Heart left ventricle (tissue), 13 donors: ENCODE data around the gene SSU72.

ENCODE experiments used
- POLR2A ChIP-seq, 2 donors: fragments of 450-650 bp; IDR thresholded peaks; one replicate each; pipeline ENCODE4 v1.6.1; 2017; ENCODE audit warnings: antibody characterized with exemption in 2 of 2, mild to moderate bottlenecking in 2 of 2, moderate library complexity in 2 of 2
- TF ChIP-seq, protein P1 (sequence below), 12 donors: fragments of 200-600 bp; sonication (generic) in 4 of 12; IDR thresholded peaks; one replicate each; pipeline versions ENCODE4 v1.5.0 to v1.8.0; 2018 to 2022; ENCODE audit warnings: antibody characterized with exemption in 12 of 12, mild to moderate bottlenecking in 5 of 12
- donor health status: ischemic (EF 13 %, LVEDD 7.1; RV severe dilation, severe dysfunction).
- donor health status: DM: no; HTN: yes; CAD: no.
- donor health status: DM: no; HTN: no; CAD: no.
- donor health status: ischemic (EF 25% LVEDD 6.9; RV normal size, moderate dysfunction).
- donor health status: ischemic (EF 25% LVEDD 5.7; RV mildly dilated, moderate dysfunction).
- donor health status: ischemic (EF 35%, LVEDD 5.7; RV mildly dilated, moderate dysfunction).
- donor health status: nonischemic (EF 11% LVEDD 7.7; RV severe dilation, severe dysfunction).
- donor health status: DM: yes; HTN: yes; CAD: no.
- donor health status: PGD.
- donor health status: ischemic (EF 29% LVEDD 5.4; RV normal size, mild dysfunction).
- donor health status: nonischemic (EF 23%, LVEDD 6.1; RV moderate dilation, normal function).

DNA sequence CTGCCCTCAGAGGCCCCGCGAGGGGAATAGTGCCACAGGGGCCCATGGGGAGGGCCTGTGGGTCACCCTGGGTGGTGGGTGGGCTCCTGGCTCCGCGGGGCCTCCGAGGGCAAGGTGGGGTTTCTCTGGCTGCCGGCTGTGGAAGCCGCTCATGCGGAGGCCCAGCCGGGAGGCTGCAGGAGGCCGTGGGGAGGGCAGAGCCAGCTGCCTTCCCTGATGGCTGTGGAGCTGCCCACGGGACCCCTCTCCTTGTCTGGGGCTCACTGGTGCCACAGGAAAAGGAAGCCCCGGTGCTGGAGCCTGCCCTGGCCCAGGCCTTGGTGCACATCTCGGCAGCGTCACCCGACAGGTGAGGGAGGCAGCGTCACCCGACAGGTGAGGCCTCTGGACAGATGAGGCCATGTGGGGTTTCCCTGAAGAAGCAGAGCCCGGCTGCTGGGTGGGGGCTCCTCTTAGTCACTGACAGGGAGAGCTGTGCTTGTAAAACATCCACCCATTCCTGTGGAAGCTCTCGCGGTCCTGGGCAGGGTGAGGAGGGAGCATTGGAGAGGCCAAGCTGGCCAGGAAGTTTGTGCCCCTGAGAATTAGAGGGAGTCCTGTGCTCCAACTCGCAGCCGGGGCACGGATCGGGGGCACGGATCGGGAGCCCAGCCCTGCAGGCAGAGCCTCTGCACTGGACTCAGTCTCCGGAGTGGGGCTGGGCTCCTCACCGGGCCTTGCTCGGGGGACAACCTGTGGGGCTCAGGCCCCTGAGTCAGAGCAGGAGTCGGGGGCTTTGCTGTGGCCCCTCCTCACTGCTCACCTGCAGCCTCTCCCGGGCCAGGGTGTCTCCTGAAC, 46.7 kb upstream of the SSU72 start:
- TF ChIP-seq, protein P1, sequence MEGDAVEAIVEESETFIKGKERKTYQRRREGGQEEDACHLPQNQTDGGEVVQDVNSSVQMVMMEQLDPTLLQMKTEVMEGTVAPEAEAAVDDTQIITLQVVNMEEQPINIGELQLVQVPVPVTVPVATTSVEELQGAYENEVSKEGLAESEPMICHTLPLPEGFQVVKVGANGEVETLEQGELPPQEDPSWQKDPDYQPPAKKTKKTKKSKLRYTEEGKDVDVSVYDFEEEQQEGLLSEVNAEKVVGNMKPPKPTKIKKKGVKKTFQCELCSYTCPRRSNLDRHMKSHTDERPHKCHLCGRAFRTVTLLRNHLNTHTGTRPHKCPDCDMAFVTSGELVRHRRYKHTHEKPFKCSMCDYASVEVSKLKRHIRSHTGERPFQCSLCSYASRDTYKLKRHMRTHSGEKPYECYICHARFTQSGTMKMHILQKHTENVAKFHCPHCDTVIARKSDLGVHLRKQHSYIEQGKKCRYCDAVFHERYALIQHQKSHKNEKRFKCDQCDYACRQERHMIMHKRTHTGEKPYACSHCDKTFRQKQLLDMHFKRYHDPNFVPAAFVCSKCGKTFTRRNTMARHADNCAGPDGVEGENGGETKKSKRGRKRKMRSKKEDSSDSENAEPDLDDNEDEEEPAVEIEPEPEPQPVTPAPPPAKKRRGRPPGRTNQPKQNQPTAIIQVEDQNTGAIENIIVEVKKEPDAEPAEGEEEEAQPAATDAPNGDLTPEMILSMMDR (IDR thresholded peaks at IDR 0.05), result no peak
- no peak for TF ChIP-seq POLR2A (IDR thresholded peaks at IDR 0.05)
